GM18909 (cell line): ENCODE data around the gene FKBP3.
"Not testable (repeated sequence)": the region's sequence is repeated elsewhere in the genome, so short reads cannot be mapped to it uniquely, and the experiment has no call there.

Source experiments
- ATAC-seq: cut with Tn5 transposase; IDR thresholded peaks from one replicate; pipeline ENCODE4 v1.9.1; 2021; ENCODE audit warnings: mild to moderate bottlenecking; ENCODE audit not compliant: unreplicated experiment, poor library complexity

Gene FKBP3

DNA sequence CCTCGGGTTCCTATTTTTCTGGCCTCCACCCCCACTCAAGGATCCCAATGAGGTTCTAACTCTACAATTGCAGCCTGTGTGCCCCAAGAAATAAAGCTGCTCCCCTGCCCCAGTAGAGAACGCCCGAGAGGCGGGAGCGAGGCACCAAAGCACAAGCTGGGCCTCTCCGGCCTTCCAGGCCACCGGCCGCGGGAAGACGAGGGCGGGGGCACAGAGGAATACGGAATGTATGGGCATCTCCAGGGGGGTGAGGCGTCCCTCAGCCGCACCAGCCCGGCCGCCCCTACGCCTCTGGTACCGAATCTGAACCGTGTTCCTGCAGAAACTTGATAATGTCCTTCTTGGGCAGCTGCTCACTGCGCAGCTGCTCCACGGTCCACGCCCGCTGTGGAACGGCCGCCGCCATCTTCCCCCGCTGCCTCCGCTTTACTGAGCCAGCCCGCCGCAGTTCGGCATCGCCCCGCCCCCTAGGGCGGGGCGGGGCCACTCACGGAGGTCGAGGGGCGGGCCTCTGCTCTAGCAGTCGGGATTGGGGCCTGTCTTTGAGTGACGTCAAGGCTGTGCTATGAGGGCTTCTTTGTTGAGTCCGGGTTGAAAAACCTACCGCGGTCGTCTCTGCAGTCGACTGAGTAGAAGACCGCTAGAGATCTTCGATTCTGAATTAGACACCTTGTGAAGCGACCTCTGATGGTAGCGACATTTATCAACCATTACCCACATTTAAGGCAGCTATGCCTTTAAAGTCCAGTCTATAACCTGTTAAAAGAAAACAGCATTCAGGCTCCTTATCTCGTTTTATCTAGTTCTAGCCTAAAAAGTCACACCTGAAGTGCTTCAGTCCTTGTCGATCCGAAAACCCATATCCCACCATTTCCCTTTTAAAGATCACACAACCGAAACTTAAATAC lies at the start of gene FKBP3:
FKBP3 (minus strand) TSS at position 431 of the 908 bp plus-strand sequence; CDS start at position 406, 25 bp downstream.
- peak; percentile 91 for ATAC-seq

- ATAC-seq = no peak
Observed at GRCh38 chr14:45181806-45182205, 47.5 kb upstream of the FKBP3 start.

DNA sequence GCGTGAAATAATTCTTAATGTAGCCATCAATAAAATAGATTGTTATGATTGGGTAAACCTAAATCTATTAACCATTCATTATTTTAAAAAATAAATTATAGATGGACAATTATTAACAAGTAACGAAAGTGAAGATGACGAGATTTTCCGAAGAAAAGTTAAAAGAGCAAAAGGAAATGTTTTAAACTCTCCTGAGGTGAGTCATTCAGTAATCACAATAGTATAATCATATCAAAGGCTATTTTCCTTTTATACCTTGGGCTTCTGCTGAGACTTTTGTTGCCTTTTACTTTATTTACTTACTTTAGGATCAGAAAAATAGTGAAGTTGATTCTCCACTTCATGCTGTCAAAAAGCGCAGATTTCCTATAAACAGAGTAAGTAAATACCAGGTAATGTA lies 47.0 kb upstream of the FKBP3 start:
- ATAC-seq = no peak

DNA sequence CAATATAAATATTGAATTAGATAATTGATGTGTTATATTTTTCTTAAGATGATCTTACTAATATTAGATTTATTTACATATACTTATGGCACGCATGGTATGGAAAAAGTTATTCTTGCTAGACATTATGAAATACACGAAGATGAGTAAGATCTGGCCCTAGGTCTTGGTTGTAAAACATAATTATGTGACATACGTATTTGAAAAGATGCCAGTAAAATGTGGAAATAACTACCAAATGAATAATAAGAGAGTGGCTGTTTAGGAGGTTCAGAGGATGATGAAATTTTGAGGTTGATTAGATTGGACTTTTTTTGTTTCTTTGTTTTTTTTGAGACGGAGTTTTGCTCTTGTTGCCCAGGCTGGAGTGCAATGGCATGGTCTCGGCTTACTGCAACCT lies 42.8 kb upstream of the FKBP3 start:
- no peak for ATAC-seq

GRCh38 chr14:45169906-45170305 lies 35.6 kb upstream of the FKBP3 start:
- no peak for ATAC-seq

GRCh38 chr14:45156067-45156466 lies 21.8 kb upstream of the FKBP3 start:
- ATAC-seq = peak; percentile 63

DNA sequence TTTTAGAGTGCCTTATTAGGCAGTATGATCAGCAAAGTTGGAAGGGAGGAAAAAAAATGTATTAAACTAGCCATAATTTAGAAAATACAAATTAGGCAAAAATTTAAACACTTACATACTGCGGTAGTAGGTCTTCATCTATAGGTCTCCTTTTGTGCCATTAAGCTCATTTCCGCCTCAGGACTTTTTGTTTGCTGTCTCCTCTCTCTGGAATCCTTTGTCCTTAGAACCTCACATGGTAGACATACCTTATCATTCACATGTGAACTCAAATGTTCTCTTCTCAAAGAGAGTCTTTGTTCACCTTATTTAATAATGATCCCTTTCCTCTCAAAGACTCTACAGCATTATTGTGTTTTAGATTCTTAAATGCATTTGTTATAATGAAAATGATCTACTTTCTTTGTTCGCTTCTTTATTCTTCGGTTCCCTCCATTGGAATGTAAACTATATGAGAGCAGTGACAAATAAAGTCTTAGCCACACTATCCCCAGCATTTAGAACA lies 16.2 kb upstream of the FKBP3 start:
- no peak for ATAC-seq

DNA sequence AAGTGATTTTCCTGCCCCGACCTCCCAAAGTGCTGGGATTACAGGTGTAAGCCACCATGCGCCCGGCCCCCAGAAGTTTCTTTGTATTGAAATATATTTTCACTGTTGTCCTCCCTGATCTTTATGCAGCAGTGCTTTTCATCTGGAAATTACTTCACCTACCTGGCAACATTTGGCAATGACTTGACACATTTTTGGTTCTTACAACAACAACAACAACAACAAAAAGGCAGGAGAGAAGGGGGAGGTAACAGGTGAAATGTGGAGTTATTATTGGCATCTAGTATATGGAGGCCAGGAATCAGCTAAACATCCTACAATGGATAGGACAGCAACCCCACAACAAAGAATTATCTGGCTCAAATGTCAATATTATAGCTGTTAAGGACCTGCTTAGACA lies 15.3 kb upstream of the FKBP3 start:
- no peak for ATAC-seq

GRCh38 chr14:45145214-45145613 lies 10.9 kb upstream of the FKBP3 start:
- ATAC-seq = peak; percentile 59

DNA sequence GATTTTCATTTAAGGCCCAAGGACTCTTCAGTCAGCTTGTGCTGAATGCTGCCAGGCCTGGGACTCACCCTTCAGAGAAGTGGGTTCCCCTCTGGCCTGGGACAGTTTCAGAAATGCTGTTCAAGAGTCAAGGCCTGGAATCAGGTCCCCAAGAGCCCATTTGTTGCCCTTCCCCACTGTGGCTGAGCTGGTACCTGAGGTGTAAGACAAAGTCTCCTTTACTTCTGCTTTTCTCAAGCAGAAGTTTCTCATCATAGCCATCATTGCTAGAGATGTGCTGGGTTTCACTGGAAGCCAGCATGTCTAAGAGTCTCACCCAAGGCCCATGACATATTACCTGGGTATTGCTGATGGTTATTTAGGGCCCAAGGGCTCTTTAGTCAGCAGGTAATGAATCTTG lies 10.4 kb upstream of the FKBP3 start:
- ATAC-seq = peak; percentile 69

DNA sequence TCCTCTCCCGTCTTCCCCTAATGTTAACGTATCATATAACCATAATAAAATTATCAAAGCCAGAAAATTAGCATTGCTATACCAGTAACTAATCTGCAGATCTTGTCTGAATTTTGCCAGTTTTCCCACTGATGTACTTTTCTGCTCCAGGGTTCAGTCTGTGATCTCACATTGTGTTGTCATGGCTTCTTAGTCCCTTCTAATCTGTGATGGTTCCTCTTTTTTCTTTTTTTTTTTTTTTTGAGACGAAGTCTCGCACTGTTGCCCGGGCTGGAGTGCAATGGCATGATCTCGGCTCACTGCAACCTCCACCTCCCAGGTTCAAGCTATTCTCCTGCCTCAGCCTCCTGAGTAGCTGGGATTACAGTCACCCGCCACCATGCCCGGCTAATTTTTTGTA lies 7.8 kb upstream of the FKBP3 start:
- not testable (repeated sequence) for ATAC-seq

- ATAC-seq = no peak
Observed at GRCh38 chr14:45140661-45141187, 6.4 kb upstream of the FKBP3 start.

GRCh38 chr14:45136399-45136798 lies 2.1 kb upstream of the FKBP3 start:
- no peak for ATAC-seq

DNA sequence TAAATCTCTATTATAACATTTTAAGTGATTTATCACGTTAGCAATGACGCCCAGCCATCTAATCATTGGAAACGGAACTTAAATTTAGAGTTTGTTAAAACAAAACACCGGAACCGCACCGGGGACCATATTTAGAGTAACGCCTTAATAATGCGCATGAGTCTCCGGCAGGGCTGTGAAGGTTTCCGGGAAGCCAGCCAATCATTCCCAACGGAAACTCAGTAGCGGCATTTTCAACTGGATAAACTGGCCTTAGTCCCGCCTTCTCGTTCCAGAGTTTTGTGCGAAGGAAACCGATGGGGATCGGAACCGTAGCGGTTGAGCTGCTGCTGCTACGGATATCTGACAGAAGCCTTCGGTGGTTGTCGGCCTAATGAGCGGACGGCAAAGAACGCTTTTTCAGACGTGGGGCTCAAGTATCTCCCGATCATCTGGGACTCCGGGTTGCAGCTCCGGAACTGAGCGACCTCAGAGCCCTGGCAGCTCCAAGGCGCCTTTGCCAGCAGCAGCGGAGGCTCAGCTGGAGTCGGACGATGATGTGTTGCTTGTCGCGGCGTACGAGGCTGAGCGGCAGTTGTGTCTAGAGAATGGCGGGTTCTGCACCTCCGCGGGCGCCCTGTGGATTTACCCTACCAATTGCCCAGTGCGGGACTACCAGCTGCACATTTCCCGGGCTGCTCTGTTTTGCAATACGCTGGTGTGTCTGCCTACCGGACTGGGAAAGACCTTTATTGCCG lies 1.5 kb upstream of the FKBP3 start, which contains the start of gene FANCM:
FANCM (plus strand) TSS at position 272 of the 737 bp plus-strand sequence; CDS start at position 374, 102 bp downstream.
- ATAC-seq = peak; percentile 40

- no peak for ATAC-seq
Observed at GRCh38 chr14:45135156-45135555, 875 bp upstream of the FKBP3 start.

DNA sequence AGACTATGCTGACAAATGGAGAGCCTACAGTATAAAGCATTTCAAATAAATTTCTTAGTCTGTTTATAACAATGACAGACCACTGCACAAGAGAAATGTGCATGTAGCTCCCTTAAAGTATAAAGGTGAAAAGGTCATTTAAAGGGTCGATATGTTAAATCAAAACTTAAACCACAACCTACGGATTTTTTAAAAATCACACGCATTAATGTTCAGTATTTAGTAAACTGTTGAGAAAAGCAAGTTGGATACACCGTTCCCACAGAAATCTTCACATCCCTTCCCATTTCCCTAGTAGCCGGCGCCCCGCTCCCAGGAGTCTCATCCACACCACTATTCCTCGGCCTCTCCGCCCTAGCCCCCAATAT lies 614 bp downstream of the FKBP3 start:
- ATAC-seq = no peak

GRCh38 chr14:45128963-45129629 lies 5.2 kb downstream of the FKBP3 start:
- ATAC-seq = no peak

- ATAC-seq = no peak
Observed at GRCh38 chr14:45125754-45126153, 8.5 kb downstream of the FKBP3 start.

- ATAC-seq = no peak
Observed at GRCh38 chr14:45123271-45123670, 11.0 kb downstream of the FKBP3 start.

DNA sequence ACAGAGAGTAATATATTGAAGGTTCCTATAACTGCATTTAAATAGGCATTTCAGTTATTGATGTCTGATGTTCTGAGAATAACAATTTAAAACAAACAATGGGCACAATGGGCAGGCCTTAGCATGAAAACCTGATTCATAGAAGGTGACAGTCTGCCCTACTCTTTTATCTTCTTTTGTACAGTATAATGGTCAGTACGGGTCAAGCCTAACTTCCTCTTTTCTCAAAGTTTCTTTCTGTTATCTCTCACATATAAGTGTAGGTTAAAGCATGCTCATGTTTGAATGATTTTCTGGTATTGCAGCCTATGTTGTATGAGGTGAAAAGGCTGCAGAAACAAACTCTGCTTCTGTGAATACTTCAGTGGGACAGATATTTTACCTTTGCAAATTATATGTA lies 14.2 kb downstream of the FKBP3 start:
- ATAC-seq = no peak
